ENCODE data around the gene VPS41. TPM values are rescaled to one million over a fixed set of nuclear protein-coding genes. Genes with fewer than 3 reads are reported as not detected.

The VPS41 gene
- total RNA-seq, 1 experiment from 2014 or later = 98.1 TPM

DNA sequence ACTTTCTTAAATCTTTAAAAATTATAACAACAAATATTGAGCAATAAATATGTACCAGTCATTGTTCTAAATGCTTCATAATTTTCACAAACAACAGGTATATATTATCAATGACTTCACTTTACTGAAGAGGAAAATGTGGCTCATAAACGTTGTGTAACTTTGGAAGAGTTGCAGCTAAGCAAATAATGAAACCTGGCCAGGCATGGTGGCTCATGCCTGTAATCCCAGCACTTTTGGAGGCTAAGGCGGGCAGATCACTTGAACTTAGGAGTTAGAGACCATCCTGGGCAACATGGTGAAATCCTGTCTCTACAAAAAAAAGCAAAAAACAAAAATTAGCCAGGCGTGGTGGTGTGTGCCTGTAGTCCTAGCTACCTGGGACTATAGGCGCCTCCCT is 205.9 kb downstream of the VPS41 start:
- no peak overlapping the region for H2AFZ ChIP-seq (ENCODE audit: low read length)
- H3K79me2 ChIP-seq (ENCODE audit: low read length) = no peaks in the 10 kb centered on the region
- H3K27ac ChIP-seq (ENCODE audit: low read length) = no peak overlapping the region
- no peak for DNase-seq
- no peak overlapping the region for H3K9ac ChIP-seq (ENCODE audit: low read length)
- no peaks in the 10 kb centered on the region for H3K4me1 ChIP-seq (ENCODE audit: low read length)
- no peaks in the 10 kb centered on the region for H3K27me3 ChIP-seq (ENCODE audit: low read length)
- no peak overlapping the region for H3K4me3 ChIP-seq (ENCODE audit: low read length)
- H3K4me2 ChIP-seq (ENCODE audit: low read depth, low read length, poor library complexity, severe bottlenecking) = no peak overlapping the region
- H4K20me1 ChIP-seq (ENCODE audit: insufficient read depth, low read depth, low read length) = no peaks in the 10 kb centered on the region
- no peaks in the 10 kb centered on the region for H3K36me3 ChIP-seq (ENCODE audit: insufficient read depth, low read length)
- H3K9me2 ChIP-seq (replicated peaks; ENCODE audit: insufficient read depth, low read length) = no peaks in the 10 kb centered on the region
- no peaks in the 10 kb centered on the region for H3K9me3 ChIP-seq (ENCODE audit: low read length)

DNA sequence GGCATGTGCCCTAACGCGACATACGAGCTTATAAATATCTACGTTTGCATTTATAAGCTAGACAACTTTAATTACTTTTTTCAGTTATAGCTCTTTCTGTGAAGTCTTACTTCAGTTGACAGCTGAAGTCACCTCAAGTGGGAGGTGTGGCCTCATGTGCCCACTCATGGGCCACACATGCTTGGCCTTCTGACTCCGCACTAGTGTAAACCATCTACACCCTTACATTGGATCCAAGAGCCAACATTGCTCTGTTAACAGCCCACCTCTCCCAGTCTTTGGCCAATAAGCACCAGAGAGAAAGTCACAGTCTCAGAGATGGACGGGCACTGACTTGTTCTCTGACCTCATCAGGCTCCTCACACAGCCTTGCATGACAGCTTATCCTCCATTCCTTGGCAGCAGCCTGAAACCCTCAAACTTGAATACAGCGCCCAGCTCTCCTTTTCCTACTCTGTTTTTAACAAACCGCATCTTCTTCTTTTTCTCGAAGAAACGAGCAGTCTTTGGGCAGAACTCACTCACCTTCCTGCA is 206.9 kb downstream of the VPS41 start:
- DNase-seq = peak; percentile 9
- no peak overlapping the region for H3K9ac ChIP-seq (ENCODE audit: low read length)
- no peaks in the 10 kb centered on the region for H3K4me1 ChIP-seq (ENCODE audit: low read length)
- no peaks in the 10 kb centered on the region for H3K9me3 ChIP-seq (ENCODE audit: low read length)
- H3K27ac ChIP-seq (ENCODE audit: low read length) = no peak overlapping the region
- H3K4me2 ChIP-seq (ENCODE audit: low read depth, low read length, poor library complexity, severe bottlenecking) = no peak overlapping the region
- H3K36me3 ChIP-seq (ENCODE audit: insufficient read depth, low read length) = no peaks in the 10 kb centered on the region
- no peaks in the 10 kb centered on the region for H3K9me2 ChIP-seq (replicated peaks; ENCODE audit: insufficient read depth, low read length)
- no peaks in the 10 kb centered on the region for H4K20me1 ChIP-seq (ENCODE audit: insufficient read depth, low read depth, low read length)
- no peaks in the 10 kb centered on the region for H3K79me2 ChIP-seq (ENCODE audit: low read length)
- no peak overlapping the region for H3K4me3 ChIP-seq (ENCODE audit: low read length)
- no peaks in the 10 kb centered on the region for H3K27me3 ChIP-seq (ENCODE audit: low read length)
- H2AFZ ChIP-seq (ENCODE audit: low read length) = no peak overlapping the region

DNA sequence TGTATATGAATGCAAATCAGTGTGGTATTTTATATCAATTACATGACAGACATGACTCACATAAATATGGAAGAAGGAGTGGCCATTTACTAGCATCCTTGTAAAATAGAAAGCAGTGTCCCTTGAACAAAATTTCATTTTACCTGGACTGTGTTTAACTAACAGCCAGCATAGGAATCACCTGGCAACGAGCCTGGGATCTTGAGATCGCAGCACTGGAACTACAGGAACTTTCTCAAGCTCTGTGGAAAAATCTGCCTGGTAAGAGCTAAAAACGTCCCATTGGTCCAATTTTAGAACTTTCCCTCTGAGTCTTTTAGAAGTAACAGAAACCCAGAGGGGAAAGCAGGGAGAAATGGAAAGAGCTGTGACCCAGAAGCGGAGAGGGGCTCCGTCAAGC is 208.9 kb downstream of the VPS41 start:
- peak; percentile 29 for DNase-seq
- Histone ChIP-seq H2AFZ (ENCODE audit: low read length) (no peak overlapping the region), H3K27ac (ENCODE audit: low read length) (no peak overlapping the region), H4K20me1 (ENCODE audit: insufficient read depth, low read depth, low read length) (no peaks in the 10 kb centered on the region), H3K4me2 (ENCODE audit: low read depth, low read length, poor library complexity, severe bottlenecking) (no peak overlapping the region), H3K9ac (ENCODE audit: low read length) (no peak overlapping the region), H3K79me2 (ENCODE audit: low read length) (no peaks in the 10 kb centered on the region), H3K27me3 (ENCODE audit: low read length) (no peaks in the 10 kb centered on the region), H3K9me3 (ENCODE audit: low read length) (no peaks in the 10 kb centered on the region), H3K4me1 (ENCODE audit: low read length) (no peaks in the 10 kb centered on the region), H3K9me2 (replicated peaks; ENCODE audit: insufficient read depth, low read length) (no peaks in the 10 kb centered on the region), H3K36me3 (ENCODE audit: insufficient read depth, low read length) (no peaks in the 10 kb centered on the region), H3K4me3 (ENCODE audit: low read length) (no peak overlapping the region)

DNA sequence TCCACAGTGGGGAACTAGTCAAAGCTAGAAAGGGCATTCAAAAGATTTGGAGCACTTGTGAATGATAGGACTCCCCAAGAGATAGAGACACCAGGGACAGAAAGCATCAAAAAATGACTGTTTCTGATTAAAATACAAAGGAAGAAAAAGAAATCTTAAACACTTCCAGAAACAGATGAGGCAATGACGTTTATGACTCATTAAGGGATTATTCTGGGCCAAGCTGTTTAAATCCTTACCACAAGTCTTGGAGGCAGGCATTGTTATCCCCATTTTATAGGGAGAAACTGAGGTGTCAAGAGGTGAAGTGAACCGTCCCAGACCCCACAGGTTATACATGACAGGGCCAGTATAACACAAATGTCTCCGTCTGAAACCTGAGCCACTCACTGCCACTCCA is 209.5 kb downstream of the VPS41 start:
- no peaks in the 10 kb centered on the region for H3K9me3 ChIP-seq (ENCODE audit: low read length)
- no peak overlapping the region for H3K4me3 ChIP-seq (ENCODE audit: low read length)
- H3K4me2 ChIP-seq (ENCODE audit: low read depth, low read length, poor library complexity, severe bottlenecking) = no peak overlapping the region
- H3K9ac ChIP-seq (ENCODE audit: low read length) = no peak overlapping the region
- H3K27ac ChIP-seq (ENCODE audit: low read length) = no peak overlapping the region
- no peaks in the 10 kb centered on the region for H3K79me2 ChIP-seq (ENCODE audit: low read length)
- no peak for DNase-seq
- H2AFZ ChIP-seq (ENCODE audit: low read length) = no peak overlapping the region
- H3K36me3 ChIP-seq (ENCODE audit: insufficient read depth, low read length) = no peaks in the 10 kb centered on the region
- H3K4me1 ChIP-seq (ENCODE audit: low read length) = no peaks in the 10 kb centered on the region
- H3K27me3 ChIP-seq (ENCODE audit: low read length) = no peaks in the 10 kb centered on the region
- H4K20me1 ChIP-seq (ENCODE audit: insufficient read depth, low read depth, low read length) = no peaks in the 10 kb centered on the region
- no peaks in the 10 kb centered on the region for H3K9me2 ChIP-seq (replicated peaks; ENCODE audit: insufficient read depth, low read length)

DNA sequence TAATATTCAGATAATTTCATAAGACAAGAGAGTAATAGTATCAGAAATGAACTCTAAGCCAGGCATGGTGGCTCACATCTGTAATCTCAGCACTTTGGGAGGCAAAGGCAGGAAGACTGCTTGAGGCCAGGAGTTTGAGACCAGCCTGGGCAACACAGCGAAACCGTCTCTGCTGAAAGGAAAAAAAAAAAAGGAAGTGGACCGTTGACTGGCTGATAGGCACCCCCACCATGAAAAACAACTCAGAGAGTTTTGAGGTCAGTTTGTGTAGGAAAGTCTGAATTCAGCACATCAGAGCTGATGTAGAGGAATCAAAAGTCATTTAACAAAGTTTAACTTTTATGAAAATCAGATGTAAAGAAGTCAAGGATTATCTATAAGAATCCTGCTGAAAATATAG is 214.7 kb downstream of the VPS41 start:
- no peaks in the 10 kb centered on the region for H3K9me3 ChIP-seq (ENCODE audit: low read length)
- H2AFZ ChIP-seq (ENCODE audit: low read length) = no peak overlapping the region
- H3K27me3 ChIP-seq (ENCODE audit: low read length) = no peaks in the 10 kb centered on the region
- H3K4me2 ChIP-seq (ENCODE audit: low read depth, low read length, poor library complexity, severe bottlenecking) = no peak overlapping the region
- no peaks in the 10 kb centered on the region for H3K4me1 ChIP-seq (ENCODE audit: low read length)
- no peak overlapping the region for H3K9ac ChIP-seq (ENCODE audit: low read length)
- no peak overlapping the region for H3K4me3 ChIP-seq (ENCODE audit: low read length)
- H3K9me2 ChIP-seq (replicated peaks; ENCODE audit: insufficient read depth, low read length) = no peaks in the 10 kb centered on the region
- DNase-seq = no peak
- no peaks in the 10 kb centered on the region for H3K36me3 ChIP-seq (ENCODE audit: insufficient read depth, low read length)
- no peak overlapping the region for H3K27ac ChIP-seq (ENCODE audit: low read length)
- no peaks in the 10 kb centered on the region for H4K20me1 ChIP-seq (ENCODE audit: insufficient read depth, low read depth, low read length)
- no peaks in the 10 kb centered on the region for H3K79me2 ChIP-seq (ENCODE audit: low read length)

DNA sequence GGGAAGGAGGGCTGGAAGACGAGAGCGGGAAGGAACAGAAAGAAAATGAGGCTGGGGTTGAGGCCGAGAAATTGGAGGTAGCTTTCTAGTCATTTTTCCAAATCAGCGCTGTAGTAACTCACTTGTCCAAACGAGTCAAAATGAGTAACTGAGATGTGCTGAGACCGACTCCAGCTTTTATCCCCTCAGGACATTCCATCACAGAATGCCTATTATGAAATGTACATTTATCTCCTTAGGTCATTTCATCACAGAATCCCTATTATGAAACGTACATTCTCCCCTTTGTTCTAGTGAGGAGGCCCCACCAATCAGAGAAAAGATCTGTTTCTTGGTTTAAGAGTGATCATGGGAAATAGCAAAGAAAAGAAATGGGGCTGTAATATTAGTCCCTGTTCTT is 222.1 kb downstream of the VPS41 start:
- Histone ChIP-seq H3K27me3 (ENCODE audit: low read length) (no peaks in the 10 kb centered on the region), H3K9me2 (replicated peaks; ENCODE audit: insufficient read depth, low read length) (no peaks in the 10 kb centered on the region), H3K9ac (ENCODE audit: low read length) (no peak overlapping the region), H3K9me3 (ENCODE audit: low read length) (no peaks in the 10 kb centered on the region), H3K27ac (ENCODE audit: low read length) (no peak overlapping the region), H2AFZ (ENCODE audit: low read length) (no peak overlapping the region), H3K4me2 (ENCODE audit: low read depth, low read length, poor library complexity, severe bottlenecking) (no peak overlapping the region), H3K79me2 (ENCODE audit: low read length) (no peaks in the 10 kb centered on the region), H3K36me3 (ENCODE audit: insufficient read depth, low read length) (no peaks in the 10 kb centered on the region), H3K4me3 (ENCODE audit: low read length) (no peak overlapping the region), H4K20me1 (ENCODE audit: insufficient read depth, low read depth, low read length) (no peaks in the 10 kb centered on the region), H3K4me1 (ENCODE audit: low read length) (no peaks in the 10 kb centered on the region)
- no peak for DNase-seq

DNA sequence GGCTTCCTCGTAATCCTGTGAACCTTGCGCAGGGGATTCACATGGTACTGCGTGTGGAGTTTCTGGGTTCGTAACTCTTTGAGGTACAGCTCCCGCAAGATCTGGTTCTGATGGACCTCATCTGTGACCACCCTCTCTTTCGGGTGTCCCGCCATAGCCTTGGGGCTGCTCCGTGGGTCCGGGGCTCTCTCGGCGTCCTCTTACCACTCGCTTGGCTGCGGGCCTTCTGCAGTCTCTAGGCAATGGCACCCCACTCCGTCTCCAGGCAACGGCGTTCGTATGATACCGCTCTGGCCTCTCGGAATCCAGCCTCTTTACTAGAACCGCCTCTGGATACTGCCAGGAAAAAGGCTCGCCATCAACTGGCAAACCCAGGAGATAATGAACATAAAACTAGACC is 223.1 kb downstream of the VPS41 start:
- DNase-seq = no peak
- H3K36me3 ChIP-seq (ENCODE audit: insufficient read depth, low read length) = no peaks in the 10 kb centered on the region
- no peak overlapping the region for H3K4me3 ChIP-seq (ENCODE audit: low read length)

DNA sequence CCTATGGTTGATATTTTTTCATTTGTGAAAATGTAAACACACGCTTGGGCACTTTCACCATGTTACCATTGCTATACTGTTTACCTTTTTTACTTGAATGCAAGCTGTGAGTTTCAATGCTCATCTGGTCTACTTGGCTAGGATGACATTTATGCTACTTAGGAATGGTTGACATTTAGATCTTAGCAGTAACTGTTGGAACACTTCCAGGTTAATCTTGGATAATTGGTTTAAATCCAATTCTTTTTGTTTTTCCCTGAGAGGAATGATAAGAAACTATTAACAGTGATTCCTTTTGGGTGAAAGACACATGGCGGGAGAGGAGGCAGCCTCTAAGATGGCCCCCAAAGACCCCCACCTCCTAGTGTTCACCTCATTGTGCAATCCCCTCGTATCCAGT is 226.4 kb downstream of the VPS41 start:
- peaks cover 3% of the 10 kb centered on the region; the same call in 1 of the 2 replicates for H4K20me1 ChIP-seq (ENCODE audit: insufficient read depth, low read depth, low read length)
- no peaks in the 10 kb centered on the region for H3K36me3 ChIP-seq (ENCODE audit: insufficient read depth, low read length)
- no peak overlapping the region for H3K4me2 ChIP-seq (ENCODE audit: low read depth, low read length, poor library complexity, severe bottlenecking)
- H3K4me3 ChIP-seq (ENCODE audit: low read length) = no peak overlapping the region
- no peaks in the 10 kb centered on the region for H3K4me1 ChIP-seq (ENCODE audit: low read length)
- no peaks in the 10 kb centered on the region for H3K27me3 ChIP-seq (ENCODE audit: low read length)
- no peak overlapping the region for H3K9ac ChIP-seq (ENCODE audit: low read length)
- no peak overlapping the region for H2AFZ ChIP-seq (ENCODE audit: low read length)
- no peaks in the 10 kb centered on the region for H3K79me2 ChIP-seq (ENCODE audit: low read length)
- no peak overlapping the region for H3K27ac ChIP-seq (ENCODE audit: low read length)
- H3K9me2 ChIP-seq (replicated peaks; ENCODE audit: insufficient read depth, low read length) = no peaks in the 10 kb centered on the region
- no peak for DNase-seq
- no peaks in the 10 kb centered on the region for H3K9me3 ChIP-seq (ENCODE audit: low read length)

More for the DNA sequence above, 223.1 kb downstream of the VPS41 start:
- Histone ChIP-seq H3K27ac (ENCODE audit: low read length) (no peak overlapping the region), H2AFZ (ENCODE audit: low read length) (no peak overlapping the region), H3K9me2 (replicated peaks; ENCODE audit: insufficient read depth, low read length) (no peaks in the 10 kb centered on the region), H3K9me3 (ENCODE audit: low read length) (no peaks in the 10 kb centered on the region), H3K79me2 (ENCODE audit: low read length) (no peaks in the 10 kb centered on the region), H3K9ac (ENCODE audit: low read length) (no peak overlapping the region), H3K27me3 (ENCODE audit: low read length) (no peaks in the 10 kb centered on the region), H4K20me1 (ENCODE audit: insufficient read depth, low read depth, low read length) (no peaks in the 10 kb centered on the region), H3K4me2 (ENCODE audit: low read depth, low read length, poor library complexity, severe bottlenecking) (no peak overlapping the region), H3K4me1 (ENCODE audit: low read length) (no peaks in the 10 kb centered on the region)

DNA sequence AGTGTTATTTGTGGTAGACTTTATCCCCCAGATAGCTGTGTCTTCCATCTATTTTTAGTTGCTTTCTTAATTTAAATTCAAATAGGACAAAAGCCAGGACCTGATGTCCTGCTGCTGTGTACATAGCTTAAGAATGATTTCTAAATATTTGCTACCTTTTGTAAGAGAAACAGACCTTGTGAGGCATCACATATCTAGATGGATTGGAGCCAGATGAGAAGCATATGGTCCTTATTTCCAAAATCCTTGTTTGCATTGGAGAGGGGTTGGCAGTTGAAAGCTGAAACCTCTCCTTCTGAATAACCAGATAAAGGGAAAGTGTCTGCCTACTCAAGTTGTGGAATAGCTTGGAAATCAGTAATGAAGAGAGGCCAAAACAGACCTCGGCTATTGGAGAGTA is 227.1 kb downstream of the VPS41 start:
- no peak overlapping the region for H3K4me3 ChIP-seq (ENCODE audit: low read length)
- no peaks in the 10 kb centered on the region for H3K27me3 ChIP-seq (ENCODE audit: low read length)
- H3K4me1 ChIP-seq (ENCODE audit: low read length) = no peaks in the 10 kb centered on the region
- H3K9me2 ChIP-seq (replicated peaks; ENCODE audit: insufficient read depth, low read length) = no peaks in the 10 kb centered on the region
- H3K27ac ChIP-seq (ENCODE audit: low read length) = no peak overlapping the region
- no peaks in the 10 kb centered on the region for H3K79me2 ChIP-seq (ENCODE audit: low read length)
- H3K9ac ChIP-seq (ENCODE audit: low read length) = no peak overlapping the region
- H3K36me3 ChIP-seq (ENCODE audit: insufficient read depth, low read length) = no peaks in the 10 kb centered on the region
- no peak overlapping the region for H2AFZ ChIP-seq (ENCODE audit: low read length)
- no peak overlapping the region for H3K4me2 ChIP-seq (ENCODE audit: low read depth, low read length, poor library complexity, severe bottlenecking)
- DNase-seq = no peak
- H4K20me1 ChIP-seq (ENCODE audit: insufficient read depth, low read depth, low read length) = peaks cover 3% of the 10 kb centered on the region; the same call in 1 of the 2 replicates
- H3K9me3 ChIP-seq (ENCODE audit: low read length) = no peaks in the 10 kb centered on the region
